ENCODE results near the gene CCDC154. TPM values are rescaled to one million over a fixed set of nuclear protein-coding genes. Genes with fewer than 3 reads are reported as not detected.

The CCDC154 gene
- total and polyA plus RNA-seq, 2 donors (not counting 1 experiment from before 2014, with no cell fraction given): 12.4 to 22.9 TPM

- ATAC-seq (ENCODE audit: low read depth): no peak
- no peak overlapping the region for H3K27ac Mint-ChIP-seq
- 98% methylated on average over 39 of the region's 41 CpGs for WGBS (ENCODE audit: insufficient coverage)
These were observed 20.0 kb upstream of the CCDC154 start for GRCh38 chr16:1464196-1464893.

More at GRCh38 chr16:1464196-1464893, 20.0 kb upstream of the CCDC154 start:
- DNase-seq: no peak
- intact Hi-C loops (cut with micrococcal nuclease): no loop called here
- peaks cover 9 to 19% of the 10 kb centered on the region in 2 donors for H3K4me1 ChIP-seq (ENCODE audit: control insufficient read depth in 2 of 2, insufficient read depth in 2 of 2, low read length in 2 of 2)
- no peak overlapping the region for H3K4me3 ChIP-seq (ENCODE audit: control extremely low read depth in 1 of 5, extremely low read depth in 1 of 5, insufficient read depth in 1 of 5, low read depth in 2 of 5, low read length in 4 of 5)
- H3K27ac ChIP-seq (ENCODE audit: low read length in 2 of 2): no peak overlapping the region
- no peak overlapping the region for H2AFZ ChIP-seq (ENCODE audit: insufficient read depth, low read depth, low read length, poor library complexity, severe bottlenecking)
- no peaks in the 10 kb centered on the region for H3K9me3 Mint-ChIP-seq (ENCODE audit: insufficient read depth)
- no peak overlapping the region for H3K4me2 ChIP-seq (replicated peaks; ENCODE audit: low read depth, low read length, poor library complexity, severe bottlenecking)
- peaks cover 29% of the 10 kb centered on the region for H4K20me1 ChIP-seq (ENCODE audit: control insufficient read depth, insufficient read depth, low read length, poor library complexity, severe bottlenecking)
- H3K27me3 Mint-ChIP-seq: no peaks in the 10 kb centered on the region
- TF ChIP-seq EZH2 (IDR thresholded peaks at IDR 0.05; ENCODE audit: borderline replicate concordance, insufficient read depth, low read depth, low read length, poor library complexity, severe bottlenecking): no peak
- no peak for TF ChIP-seq CTCF (IDR thresholded peaks at IDR 0.05)
- H3K9ac ChIP-seq (ENCODE audit: low read length): no peak overlapping the region
- no peak overlapping the region for H3K4me3 Mint-ChIP-seq
- peaks cover 6 to 39% of the 10 kb centered on the region in 2 experiments for H3K36me3 ChIP-seq (replicated peaks in 1 of 2; ENCODE audit: control extremely low read depth in 1 of 2, control insufficient read depth in 1 of 2, extremely low read depth in 1 of 2, insufficient read depth in 2 of 2, low read length in 1 of 2)
- CTCF ChIA-PET: interaction anchor here (0.6 to 1.6 kb wide), 2 partner anchors 7 to 1808 kb away, joined by 3 read pairs; no protein-coding TSS in a partner anchor
- peaks cover 97% of the 10 kb centered on the region for H3K79me2 ChIP-seq (ENCODE audit: control insufficient read depth, insufficient read depth, low read length)
- H3K9me3 ChIP-seq (ENCODE audit: control extremely low read depth in 1 of 3, control insufficient read depth in 2 of 3, insufficient read depth in 1 of 3, low read length in 2 of 3): peaks cover 0 to 3% (median 0%) of the 10 kb centered on the region in 3 donors
- POLR2A ChIA-PET: no interaction called here
- H3K27me3 ChIP-seq (replicated peaks in 1 of 4; ENCODE audit: control extremely low read depth in 1 of 4, control insufficient read depth in 3 of 4, insufficient read depth in 4 of 4, low read length in 3 of 4): no peaks in the 10 kb centered on the region
- H3K4me1 Mint-ChIP-seq: peaks cover 25% of the 10 kb centered on the region
